Thyroid gland (tissue), 4 donors: ENCODE measurements around the gene HSH2D.
"Not testable (repeated sequence)": the region's sequence is repeated elsewhere in the genome, so short reads cannot be mapped to it uniquely, and the experiment has no call there.

Experiments used
- CTCF ChIP-seq, 6 experiments: fragments of 200-600 bp in 3 of 6; fragments of 450-650 bp in 3 of 6; sonication (generic) in 3 of 6; IDR thresholded peaks; one replicate each; pipeline ENCODE4 v1.5.1; 2016 to 2019; ENCODE audit warnings: antibody characterized with exemption in 6 of 6, mild to moderate bottlenecking in 2 of 6, inconsistent platforms in 1 of 6, moderate library complexity in 1 of 6
- POLR2A ChIP-seq, 2 donors: fragments of 450-650 bp; IDR thresholded peaks; one replicate each; pipeline ENCODE4 v1.6.1; 2017; ENCODE audit warnings: antibody characterized with exemption in 2 of 2, mild to moderate bottlenecking in 2 of 2, moderate library complexity in 1 of 2

DNA sequence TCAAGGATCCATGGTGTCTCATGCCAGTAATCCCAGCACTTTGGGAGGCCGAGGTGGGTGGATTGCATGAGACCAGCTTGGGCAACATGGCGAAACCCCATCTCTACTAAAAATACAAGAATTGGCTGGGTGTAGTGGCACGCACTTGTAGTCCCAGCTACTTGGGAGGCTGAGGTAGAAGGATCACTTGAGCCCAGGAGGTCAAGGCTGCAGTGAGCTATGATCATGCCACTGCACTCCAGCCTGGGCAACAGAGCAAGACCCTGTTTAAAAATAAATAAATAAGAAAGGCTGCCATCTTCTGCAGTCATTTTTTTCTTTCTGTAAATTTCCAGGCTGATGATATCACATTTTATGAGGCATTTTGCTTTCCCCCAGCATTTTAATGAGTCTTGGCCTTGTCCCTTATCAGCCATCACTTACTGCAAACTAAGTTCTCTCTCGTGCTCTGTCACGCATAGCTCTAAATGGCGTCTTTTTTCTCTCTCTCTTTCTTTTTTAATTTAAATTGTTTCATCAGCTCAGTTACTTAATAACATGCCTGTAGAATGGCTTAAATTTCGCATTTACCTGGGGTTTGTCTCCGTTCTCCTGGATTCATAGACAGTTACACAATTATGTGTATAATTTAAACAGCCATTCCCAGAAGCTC is 44.0 kb upstream of the HSH2D start:
- not testable (repeated sequence) for TF ChIP-seq POLR2A, CTCF (IDR thresholded peaks at IDR 0.05)
